Gastrocnemius medialis (tissue), 4 donors: ENCODE data around the gene TSHR.

Experiments used
- POLR2A ChIP-seq, 2 donors: fragments of 450-650 bp; IDR thresholded peaks; one replicate each; pipeline ENCODE4 v1.6.1; 2017; ENCODE audit warnings: antibody characterized with exemption in 2 of 2, mild to moderate bottlenecking in 2 of 2, moderate library complexity in 2 of 2
- TF ChIP-seq, protein P1 (sequence below), 5 experiments: fragments of 450-650 bp in 3 of 5; fragments of 200-600 bp in 2 of 5; sonication (generic) in 2 of 5; IDR thresholded peaks in 4 of 5; conservative IDR thresholded peaks in 1 of 5; 1 replicate in 4 of 5; 2 replicates in 1 of 5; pipeline ENCODE4 v1.5.1; 2016 to 2019; ENCODE audit warnings: antibody characterized with exemption in 5 of 5, mild to moderate bottlenecking in 3 of 5, moderate library complexity in 3 of 5

DNA sequence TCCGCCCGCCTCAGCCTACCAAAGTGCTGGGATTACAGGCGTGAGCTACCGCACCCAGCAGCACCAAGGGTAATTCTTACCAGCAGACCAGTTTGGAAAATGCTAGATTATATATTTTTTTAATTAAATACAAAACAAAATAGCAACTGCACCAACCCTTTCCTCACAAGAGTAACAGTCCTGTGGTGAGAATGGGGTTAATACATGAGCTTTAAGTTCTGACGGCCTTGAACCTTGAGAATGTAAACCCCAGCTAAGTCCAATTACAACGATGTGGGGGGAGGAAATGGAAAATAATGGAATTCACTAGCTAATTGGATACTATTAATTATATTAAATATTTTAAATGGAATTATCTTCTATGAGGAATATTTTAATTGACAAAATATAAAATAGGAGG lies 183.0 kb downstream of the TSHR start:
- no peak for TF ChIP-seq POLR2A (IDR thresholded peaks at IDR 0.05)
- TF ChIP-seq, protein P1, sequence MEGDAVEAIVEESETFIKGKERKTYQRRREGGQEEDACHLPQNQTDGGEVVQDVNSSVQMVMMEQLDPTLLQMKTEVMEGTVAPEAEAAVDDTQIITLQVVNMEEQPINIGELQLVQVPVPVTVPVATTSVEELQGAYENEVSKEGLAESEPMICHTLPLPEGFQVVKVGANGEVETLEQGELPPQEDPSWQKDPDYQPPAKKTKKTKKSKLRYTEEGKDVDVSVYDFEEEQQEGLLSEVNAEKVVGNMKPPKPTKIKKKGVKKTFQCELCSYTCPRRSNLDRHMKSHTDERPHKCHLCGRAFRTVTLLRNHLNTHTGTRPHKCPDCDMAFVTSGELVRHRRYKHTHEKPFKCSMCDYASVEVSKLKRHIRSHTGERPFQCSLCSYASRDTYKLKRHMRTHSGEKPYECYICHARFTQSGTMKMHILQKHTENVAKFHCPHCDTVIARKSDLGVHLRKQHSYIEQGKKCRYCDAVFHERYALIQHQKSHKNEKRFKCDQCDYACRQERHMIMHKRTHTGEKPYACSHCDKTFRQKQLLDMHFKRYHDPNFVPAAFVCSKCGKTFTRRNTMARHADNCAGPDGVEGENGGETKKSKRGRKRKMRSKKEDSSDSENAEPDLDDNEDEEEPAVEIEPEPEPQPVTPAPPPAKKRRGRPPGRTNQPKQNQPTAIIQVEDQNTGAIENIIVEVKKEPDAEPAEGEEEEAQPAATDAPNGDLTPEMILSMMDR (IDR thresholded peaks at IDR 0.05 in 4 of 5, conservative IDR thresholded peaks at IDR 0.05 in 1 of 5): no peak
